Keratinocyte (primary cell): ENCODE measurements around the gene FAM120A.

Experiments used
- CTCF ChIP-seq, 3 experiments: IDR thresholded peaks in 1 of 3; conservative IDR thresholded peaks in 1 of 3; optimal IDR thresholded peaks in 1 of 3; 2 replicates in 2 of 3; 3 replicates in 1 of 3; pipeline versions ENCODE3 to v1.5.1; 2011; ENCODE audit warnings: low read length in 3 of 3, mild to moderate bottlenecking in 3 of 3, moderate library complexity in 2 of 3, control low read depth in 1 of 3, inconsistent platforms in 1 of 3; ENCODE audit not compliant: insufficient read depth in 2 of 3; ENCODE audit errors: extremely low read depth in 1 of 3
- EZH2 ChIP-seq: IDR thresholded peaks from one replicate; pipeline ENCODE4 v1.6.1; 2012; ENCODE audit warnings: inconsistent platforms, mild to moderate bottlenecking, low read length, moderate library complexity

GRCh38 chr9:93471124-93471523 lies 19.6 kb downstream of the FAM120A start:
- TF ChIP-seq CTCF (optimal IDR thresholded peaks at IDR 0.05 in 1 of 3, IDR thresholded peaks at IDR 0.05 in 1 of 3, conservative IDR thresholded peaks at IDR 0.05 in 1 of 3; ENCODE audit: extremely low read depth in 1 of 3, insufficient read depth in 2 of 3, low read length in 3 of 3) (no peak), EZH2 (no peak)
